GM12878 (cell line): ENCODE data around the gene MFSD6. TPM values are rescaled to one million over a fixed set of nuclear protein-coding genes. Genes with fewer than 3 reads are reported as not detected.
A peak's percentile ranks its signal among the peaks of the same experiment; 100 is the strongest.

Source experiments
- ATAC-seq: fragments of 200-7000 bp; cut with Tn5 transposase; 3 replicates; pipeline ENCODE4 v1.9.1; 2020; ENCODE audit warnings: mild to moderate bottlenecking, moderate library complexity
- BruUV-seq: library from RNA; stranded (reverse); fragments of 400-500 nt; replicated peaks from 2 replicates; lab custom pipeline; 2021; lab: Mats Ljungman, UMichigan
- CTCF ChIA-PET: fragments of 300-600 bp; sonication (Branson Sonifier 250); formaldehyde crosslinking; extraction: SDS; loops from one replicate; lab custom pipeline; 2021; ENCODE audit warnings: inconsistent platforms; lab: Yijun Ruan, JAX
- POLR2A ChIA-PET: fragments of 350-600 bp; formaldehyde crosslinking; extraction: SDS; loops from one replicate; lab custom pipeline; 2021; ENCODE audit warnings: inconsistent platforms; lab: Charles Lee
- RAD21 ChIA-PET: fragments of 300-600 bp; sonication (Branson Sonifier 250); formaldehyde crosslinking; loops from one replicate; lab custom pipeline; 2023; ENCODE audit warnings: antibody characterized with exemption; ENCODE audit not compliant: unreplicated experiment; lab: Charles Lee
- SMC1A ChIA-PET: fragments of 300-600 bp; sonication (Branson Sonifier 250); formaldehyde crosslinking; loops from one replicate; lab custom pipeline; 2023; ENCODE audit not compliant: unreplicated experiment, uncharacterized antibody; lab: Charles Lee
- DNase-seq: peaks from one replicate; pipeline ENCODE4 v3.0.0-alpha.2; 2011; ENCODE audit warnings: low read depth, low spot score
- FAIRE-seq: peaks from 3 replicates; lab custom pipeline; 2011; peaks lifted over from hg19 to GRCh38; lab: Jason Lieb, UNC
- H2AFZ ChIP-seq: 2 replicates; pipeline ENCODE4 v1.6.0; 2011; ENCODE audit warnings: low read depth, low read length, control low read depth; ENCODE audit not compliant: control insufficient read depth
- H3K27ac ChIP-seq: 2 replicates; pipeline ENCODE4 v1.5.1; 2011; ENCODE audit warnings: control low read depth; ENCODE audit not compliant: control insufficient read depth, insufficient read depth
- H3K27me3 ChIP-seq, 2 experiments: replicated peaks in 1 of 2; 2 replicates each; pipeline versions ENCODE4 v1.6.0 to v1.6.1; 2011; ENCODE audit warnings: low read length in 1 of 2; ENCODE audit not compliant: control insufficient read depth in 2 of 2, insufficient read depth in 2 of 2
- H3K36me3 ChIP-seq, 2 experiments: 2 replicates each; pipeline ENCODE4 v1.5.1; 2011; ENCODE audit warnings: low read length in 1 of 2; ENCODE audit not compliant: control insufficient read depth in 2 of 2, insufficient read depth in 2 of 2
- H3K4me1 ChIP-seq: 2 replicates; pipeline ENCODE4 v1.6.1; 2011; ENCODE audit warnings: mild to moderate bottlenecking, low read length, moderate library complexity, mixed read lengths; ENCODE audit not compliant: control insufficient read depth, insufficient read depth
- H3K4me2 ChIP-seq: 2 replicates; pipeline ENCODE4 v1.6.0; 2011; ENCODE audit warnings: control low read depth; ENCODE audit not compliant: control insufficient read depth, insufficient read depth
- H3K4me3 ChIP-seq: fragments of 200-600 bp; sonication (generic); 2 replicates; pipeline ENCODE4 v1.5.1; 2016
- H3K79me2 ChIP-seq: 2 replicates; pipeline ENCODE4 v1.6.0; 2011; ENCODE audit warnings: low read length; ENCODE audit not compliant: control insufficient read depth, insufficient read depth
- H3K9ac ChIP-seq: 2 replicates; pipeline ENCODE4 v1.8.0; 2011; ENCODE audit warnings: low read length, control low read depth, mixed read lengths; ENCODE audit not compliant: control insufficient read depth, insufficient read depth
- H3K9me3 ChIP-seq: replicated peaks from 3 replicates; pipeline ENCODE4 v1.5.1; 2011; ENCODE audit warnings: mild to moderate bottlenecking, low read length; ENCODE audit not compliant: control insufficient read depth, insufficient read depth
- H4K20me1 ChIP-seq: 2 replicates; pipeline ENCODE4 v1.6.0; 2011; ENCODE audit not compliant: control insufficient read depth, insufficient read depth
- ATF7 ChIP-seq: fragments of 450-650 bp; IDR thresholded peaks from 2 replicates; pipeline ENCODE4 v1.6.1; 2016; ENCODE audit warnings: low read depth, mild to moderate bottlenecking
- BMI1 ChIP-seq: fragments of 450-650 bp; IDR thresholded peaks from 2 replicates; pipeline ENCODE4 v1.6.1; 2016; ENCODE audit warnings: mild to moderate bottlenecking, moderate library complexity, borderline replicate concordance
- CEBPZ ChIP-seq: fragments of 150-350 bp; IDR thresholded peaks from 2 replicates; pipeline ENCODE4 v1.6.1; 2016; ENCODE audit warnings: low read depth, low read length
- MYB ChIP-seq: fragments of 150-350 bp; IDR thresholded peaks from 2 replicates; pipeline ENCODE4 v1.6.1; 2014; ENCODE audit warnings: mild to moderate bottlenecking, low read depth, low read length, borderline replicate concordance
- SIX5 ChIP-seq: IDR thresholded peaks from 2 replicates; pipeline ENCODE4 v1.6.1; 2011; ENCODE audit warnings: mild to moderate bottlenecking, low read depth, low read length, moderate library complexity; ENCODE audit not compliant: severe bottlenecking
- SMC3 ChIP-seq: IDR thresholded peaks from 2 replicates; pipeline ENCODE4 v1.6.1; 2011; ENCODE audit warnings: low read length, improper control_type of control experiment, borderline replicate concordance
- WGBS: methylation state at CpG from one replicate; pipeline ENCODE4 v1.1.6; 2016; ENCODE audit warnings: low lambda C conversion rate; ENCODE audit not compliant: insufficient replicate concordance, insufficient coverage; ENCODE audit errors: missing lambda C conversion rate; 5-methylcytosine and 5-hydroxymethylcytosine counted together
- in situ Hi-C: fragments of 300-500 bp; cut with MboI; formaldehyde crosslinking; loops from 9 replicates; pipeline ENCODE4 v1.14.3; 2018; ENCODE audit warnings: mixed read lengths
- intact Hi-C: fragments of 100-400 bp; cut with micrococcal nuclease; formaldehyde crosslinking; loops from one replicate; pipeline ENCODE4 v1.14.2; 2022; ENCODE audit not compliant: unreplicated experiment
- polyA plus RNA-seq, 11 experiments: library from polyadenylated mRNA; depleted of rRNA in 4 of 11; unstranded in 6 of 11; stranded (reverse) in 5 of 11; fragments of >200 nt; fragmentation: Nextera tagmentation in 4 of 11; fragmentation: Illumina TruSeq in 1 of 11; extraction: Ambion mirVana in 4 of 11; extraction: Trizol in 1 of 11; gene quantifications; 1 replicate in 1 of 11; 2 replicates in 10 of 11; pipeline versions ENCODE4 v1.2.1 to v1.2.3, GENCODE V29; 2011 to 2016; ENCODE audit warnings: inconsistent platforms in 2 of 11, missing spikeins in 2 of 11, low read depth in 1 of 11
- total RNA-seq, 4 experiments: library from RNA; depleted of rRNA in 3 of 4; stranded (reverse); fragments of >200 nt in 3 of 4; fragmentation: Illumina TruSeq in 1 of 4; extraction: Trizol in 1 of 4; gene quantifications; 2 replicates each; pipeline versions ENCODE4 v1.2.1 to v1.2.3, GENCODE V29; 2013 to 2021

Gene MFSD6
- total and polyA plus RNA-seq, 10 of the 15 experiments (the other 5 are each of a cell fraction or from before 2014, with no cell fraction given), result 6.7 to 42.6 (median 24.2) TPM

- Histone ChIP-seq H4K20me1 (no peaks in the 10 kb centered on the region), H3K4me3 (no peak overlapping the region), H3K9me3 (no peaks in the 10 kb centered on the region; the same call in 1 of the 3 replicates), H2AFZ (no peak overlapping the region), H3K4me1 (peaks cover 62% of the 10 kb centered on the region), H3K27me3 (no peaks in the 10 kb centered on the region), H3K4me2 (peak overlapping the region; percentile 25; the same call in 1 of the 2 replicates), H3K36me3 (peaks cover 0 to 5% of the 10 kb centered on the region in 2 experiments; a peak in 2 of 4 replicates), H3K79me2 (peaks cover 43% of the 10 kb centered on the region), H3K27ac (peak overlapping the region; percentile 82), H3K9ac (no peak overlapping the region)
- 46% methylated on average over 5 of the region's 5 CpGs for WGBS
- FAIRE-seq, result no peak
- CTCF ChIA-PET, result interaction anchor here (0.7 to 1.3 kb wide), 2 partner anchors 19 to 1441 kb away, joined by 3 to 4 read pairs; no protein-coding TSS in a partner anchor
- no peak for TF ChIP-seq SIX5
- TF ChIP-seq BMI1, result peak; percentile 38; the same call in 1 of the 2 replicates
- no peak for TF ChIP-seq SMC3
- TF ChIP-seq CEBPZ, result no peak
- no peak for TF ChIP-seq ATF7
- TF ChIP-seq MYB, result no peak
- RAD21 ChIA-PET, result interaction anchor here (0.8 to 1.4 kb wide), 4 partner anchors 34 to 213 kb away, joined by 3 to 6 read pairs (median 3); no protein-coding TSS in a partner anchor
- in situ Hi-C loops (no loop called here), intact Hi-C loops (no loop called here)
- SMC1A ChIA-PET, result interaction anchor here (0.8 to 1.5 kb wide), 4 partner anchors 10 to 37 kb away, joined by 3 to 5 read pairs (median 3); no protein-coding TSS in a partner anchor
- BruUV-seq, result no TSS peak
- POLR2A ChIA-PET, result no interaction called here
- no peak for DNase-seq
- no peak for ATAC-seq
Observed at GRCh38 chr2:190466819-190467446, 58.8 kb downstream of the MFSD6 start.
